IMR-90 (cell line): ENCODE measurements around the gene TLL1. TPM values are rescaled to one million over a fixed set of nuclear protein-coding genes. Genes with fewer than 3 reads are reported as not detected.

Source experiments
- ATAC-seq: fragments of 200-7000 bp; cut with Tn5 transposase; 2 replicates; pipeline ENCODE4 v1.9.1; 2020; ENCODE audit warnings: low read depth, mild to moderate bottlenecking, moderate library complexity
- BruUV-seq: library from RNA; stranded (reverse); fragments of 400-500 nt; replicated peaks from 2 replicates; lab custom pipeline; 2021; lab: Mats Ljungman, UMichigan
- CTCF ChIA-PET: fragments of 300-600 bp; formaldehyde crosslinking; extraction: SDS; loops from one replicate; lab custom pipeline; 2021; ENCODE audit warnings: antibody characterized with exemption; lab: Yijun Ruan, JAX
- POLR2A ChIA-PET: fragments of 300-600 bp; sonication (Branson Sonifier 250); formaldehyde crosslinking; loops from one replicate; lab custom pipeline; 2022; ENCODE audit warnings: antibody characterized with exemption; ENCODE audit not compliant: unreplicated experiment; lab: Charles Lee
- DNase-seq: peaks from one replicate; pipeline ENCODE4 v3.0.0; 2013
- H2AFZ ChIP-seq: replicated peaks from 2 replicates; pipeline ENCODE3; 2013; ENCODE audit warnings: low read length, mild to moderate bottlenecking; ENCODE audit not compliant: poor library complexity
- H2AK5ac ChIP-seq: 2 replicates; pipeline ENCODE4 v1.6.1; 2013; ENCODE audit warnings: low read depth, low read length, inconsistent platforms
- H2AK9ac ChIP-seq: replicated peaks from 2 replicates; pipeline ENCODE3; 2013; ENCODE audit warnings: mild to moderate bottlenecking, low read depth, low read length, moderate library complexity; ENCODE audit not compliant: poor library complexity
- H2BK120ac ChIP-seq: 2 replicates; pipeline ENCODE4 v1.6.1; 2013; ENCODE audit warnings: low read depth, low read length, inconsistent platforms
- H2BK15ac ChIP-seq: 3 replicates; pipeline ENCODE4 v1.6.1; 2013; ENCODE audit warnings: low read depth, low read length, inconsistent platforms
- H2BK20ac ChIP-seq: 2 replicates; pipeline ENCODE4 v1.6.1; 2013; ENCODE audit warnings: low read depth, mild to moderate bottlenecking, inconsistent platforms, low read length, moderate library complexity
- H2BK5ac ChIP-seq: 2 replicates; pipeline ENCODE4 v1.6.1; 2013; ENCODE audit warnings: mild to moderate bottlenecking, low read depth, low read length, inconsistent platforms; ENCODE audit not compliant: poor library complexity, severe bottlenecking
- H3K14ac ChIP-seq: replicated peaks from 2 replicates; pipeline ENCODE4 v1.6.1; 2013; ENCODE audit warnings: low read depth, low read length, inconsistent platforms
- H3K18ac ChIP-seq: 2 replicates; pipeline ENCODE4 v1.6.1; 2013; ENCODE audit warnings: low read depth, low read length, control low read depth
- H3K23ac ChIP-seq: 2 replicates; pipeline ENCODE4 v1.6.1; 2013; ENCODE audit warnings: low read depth, low read length, inconsistent platforms
- H3K27ac ChIP-seq: 2 replicates; pipeline ENCODE4 v1.5.1; 2013; ENCODE audit warnings: mild to moderate bottlenecking, control low read depth, low read length; ENCODE audit not compliant: insufficient read depth
- H3K27me3 ChIP-seq: 2 replicates; pipeline ENCODE4 v1.6.1; 2013; ENCODE audit warnings: low read length; ENCODE audit not compliant: control insufficient read depth, insufficient read depth
- H3K36me3 ChIP-seq: 2 replicates; pipeline ENCODE4 v1.6.1; 2013; ENCODE audit warnings: low read length, mixed read lengths; ENCODE audit not compliant: control insufficient read depth, insufficient read depth
- H3K4ac ChIP-seq: 2 replicates; pipeline ENCODE4 v1.6.1; 2013; ENCODE audit warnings: low read depth, low read length, inconsistent platforms
- H3K4me1 ChIP-seq: 2 replicates; pipeline ENCODE4 v1.6.1; 2013; ENCODE audit warnings: low read length, mixed read lengths; ENCODE audit not compliant: control insufficient read depth, insufficient read depth
- H3K4me2 ChIP-seq: 2 replicates; pipeline ENCODE4 v1.6.1; 2013; ENCODE audit warnings: low read depth, mild to moderate bottlenecking, control low read depth, low read length, moderate library complexity
- H3K4me3 ChIP-seq: 2 replicates; pipeline ENCODE4 v1.5.1; 2013; ENCODE audit warnings: low read depth, mild to moderate bottlenecking, control low read depth, low read length, moderate library complexity; ENCODE audit not compliant: insufficient read depth
- H3K56ac ChIP-seq: 2 replicates; pipeline ENCODE4 v1.6.1; 2013; ENCODE audit warnings: low read length, inconsistent platforms; ENCODE audit not compliant: insufficient read depth; ENCODE audit errors: extremely low read depth
- H3K79me1 ChIP-seq, 2 experiments: 2 replicates each; pipeline ENCODE4 v1.6.1; 2013; ENCODE audit warnings: low read length in 2 of 2, inconsistent platforms in 1 of 2, low read depth in 1 of 2
- H3K9ac ChIP-seq: 2 replicates; pipeline ENCODE4 v1.6.1; 2013; ENCODE audit warnings: low read depth, low read length, control low read depth
- H3K9me1 ChIP-seq: 2 replicates; pipeline ENCODE4 v1.6.1; 2013; ENCODE audit warnings: low read length, inconsistent platforms; ENCODE audit not compliant: insufficient read depth
- H3K9me3 ChIP-seq: 2 replicates; pipeline ENCODE4 v1.6.1; 2013; ENCODE audit warnings: low read length; ENCODE audit not compliant: control insufficient read depth, insufficient read depth
- H4K20me1 ChIP-seq: 2 replicates; pipeline ENCODE4 v1.6.1; 2013; ENCODE audit warnings: low read length, inconsistent platforms; ENCODE audit not compliant: insufficient read depth
- H4K5ac ChIP-seq: 2 replicates; pipeline ENCODE4 v1.6.1; 2013; ENCODE audit warnings: mild to moderate bottlenecking, low read depth, low read length, control low read depth
- H4K8ac ChIP-seq, 2 experiments: 2 replicates each; pipeline ENCODE4 v1.6.1; 2013; ENCODE audit warnings: low read depth in 2 of 2, low read length in 2 of 2, control low read depth in 1 of 2, inconsistent platforms in 1 of 2
- H4K91ac ChIP-seq: 2 replicates; pipeline ENCODE4 v1.6.1; 2013; ENCODE audit warnings: low read depth, low read length, inconsistent platforms; ENCODE audit not compliant: insufficient read depth
- CEBPB ChIP-seq: IDR thresholded peaks from 2 replicates; pipeline ENCODE4 v1.6.1; 2012; ENCODE audit warnings: low read depth, low read length, improper control_type of control experiment
- CHD1 ChIP-seq: IDR thresholded peaks from 2 replicates; pipeline ENCODE4 v1.6.1; 2012; ENCODE audit warnings: low read depth, low read length, improper control_type of control experiment
- CTCF ChIP-seq: conservative IDR thresholded peaks from 2 replicates; pipeline ENCODE4 v1.5.1; 2012; ENCODE audit warnings: mild to moderate bottlenecking, low read depth, low read length, improper control_type of control experiment
- FOS ChIP-seq: fragments of 150-350 bp; IDR thresholded peaks from 2 replicates; pipeline ENCODE4 v1.6.1; 2016; ENCODE audit warnings: low read depth, low read length
- MAFK ChIP-seq: IDR thresholded peaks from 2 replicates; pipeline ENCODE4 v1.6.1; 2012; ENCODE audit warnings: low read depth, low read length, improper control_type of control experiment
- MAZ ChIP-seq: IDR thresholded peaks from 2 replicates; pipeline ENCODE4 v1.6.1; 2012; ENCODE audit warnings: low read depth, mild to moderate bottlenecking, low read length, improper control_type of control experiment, moderate library complexity, borderline replicate concordance
- MXI1 ChIP-seq: IDR thresholded peaks from 2 replicates; pipeline ENCODE4 v1.6.1; 2012; ENCODE audit warnings: low read depth, mild to moderate bottlenecking, low read length, moderate library complexity, borderline replicate concordance
- NFE2L2 ChIP-seq: fragments of 150-350 bp; IDR thresholded peaks from 2 replicates; pipeline ENCODE4 v1.6.1; 2016; ENCODE audit warnings: low read depth, mild to moderate bottlenecking, low read length
- POLR2A ChIP-seq: IDR thresholded peaks from 2 replicates; pipeline ENCODE4 v1.6.1; 2012; ENCODE audit warnings: mild to moderate bottlenecking, low read depth, low read length
- RAD21 ChIP-seq: IDR thresholded peaks from 2 replicates; pipeline ENCODE4 v1.6.1; 2012; ENCODE audit warnings: low read length, improper control_type of control experiment
- RCOR1 ChIP-seq: IDR thresholded peaks from 2 replicates; pipeline ENCODE4 v1.6.1; 2012; ENCODE audit warnings: mild to moderate bottlenecking, low read length, improper control_type of control experiment; ENCODE audit not compliant: insufficient replicate concordance
- RFX5 ChIP-seq: IDR thresholded peaks from 2 replicates; pipeline ENCODE4 v1.8.0; 2012; ENCODE audit warnings: low read depth, mild to moderate bottlenecking, low read length, moderate library complexity
- SMC3 ChIP-seq: fragments of 150-350 bp; IDR thresholded peaks from 2 replicates; pipeline ENCODE4 v1.6.1; 2016; ENCODE audit warnings: low read depth, mild to moderate bottlenecking, antibody characterized with exemption, low read length, moderate library complexity
- USF2 ChIP-seq: fragments of 150-350 bp; IDR thresholded peaks from 2 replicates; pipeline ENCODE4 v1.6.1; 2017; ENCODE audit warnings: mild to moderate bottlenecking, antibody characterized with exemption, low read length, low read depth
- WGBS, 2 experiments: methylation state at CpG; one replicate each; pipeline versions ENCODE4 v1.1.5 to v1.1.7; 2013; ENCODE audit warnings: missing lambda C conversion rate in 2 of 2; ENCODE audit not compliant: insufficient read length in 1 of 2; ENCODE audit errors: extremely low coverage in 2 of 2; 5-methylcytosine and 5-hydroxymethylcytosine counted together
- dilution Hi-C: fragments of 300-500 bp; cut with HindIII; formaldehyde crosslinking; loops from one replicate; pipeline ENCODE4 v1.14.3; 2018; ENCODE audit warnings: low sequenced_read_pairs; ENCODE audit not compliant: unreplicated experiment
- in situ Hi-C: fragments of 300-500 bp; cut with MboI; formaldehyde crosslinking; loops from 3 replicates; pipeline ENCODE4 v1.14.3; 2019; ENCODE audit warnings: low sequenced_read_pairs, inconsistent platforms, mixed read lengths
- intact Hi-C: fragments of 100-400 bp; cut with micrococcal nuclease; formaldehyde crosslinking; loops from 2 replicates; pipeline ENCODE4 v1.10.0; 2022
- polyA plus RNA-seq, 3 experiments: library from polyadenylated mRNA; depleted of rRNA; stranded (reverse); fragments of >200 nt; gene quantifications; 2 replicates each; pipeline ENCODE4 v1.2.3, GENCODE V29; 2012; ENCODE audit warnings: low replicate concordance in 1 of 3
- total RNA-seq: library from RNA; depleted of rRNA; stranded (reverse); fragments of >200 nt; gene quantifications from 2 replicates; pipeline ENCODE4 v1.2.3, GENCODE V29; 2012

The TLL1 gene
- total and polyA plus RNA-seq, 2 of the 4 experiments (the other 2 are of a cell fraction): not detected

GRCh38 chr4:165872461-165873297, at the start of gene TLL1 (continued):
- TF ChIP-seq RCOR1: no peak
- no peak for TF ChIP-seq RAD21
- no peak for TF ChIP-seq NFE2L2

- no peak overlapping the region for H3K4me2 ChIP-seq
- BruUV-seq: no TSS peak
- ChIA-PET POLR2A (no interaction called here), CTCF (no interaction called here)
- no peak overlapping the region for H3K14ac ChIP-seq
- no peak overlapping the region for H3K4me3 ChIP-seq
- no peak overlapping the region for H3K9ac ChIP-seq
- no peaks in the 10 kb centered on the region for H3K9me1 ChIP-seq
- no peaks in the 10 kb centered on the region for H3K4me1 ChIP-seq
- no CpG with 5 or more reads among the region's 1 CpG for WGBS, 2 experiments
- no peak overlapping the region for H2BK120ac ChIP-seq
- no peak overlapping the region for H3K27ac ChIP-seq
- H4K5ac ChIP-seq: no peak overlapping the region
- H3K9me3 ChIP-seq: peaks cover 2% of the 10 kb centered on the region; the same call in 1 of the 2 replicates
- dilution Hi-C loops (no loop called here), in situ Hi-C loops (no loop called here), intact Hi-C loops (no loop called here)
- H3K23ac ChIP-seq: no peak overlapping the region
- no peak overlapping the region for H2BK15ac ChIP-seq
- ATAC-seq: no peak
- no peak overlapping the region for H4K91ac ChIP-seq
- H3K56ac ChIP-seq: no peak overlapping the region
- no peak overlapping the region for H4K8ac ChIP-seq
- H2AK9ac ChIP-seq: no peak overlapping the region
- no peaks in the 10 kb centered on the region for H3K79me1 ChIP-seq
- DNase-seq: no peak
- H3K4ac ChIP-seq: no peak overlapping the region
- no peak overlapping the region for H2BK5ac ChIP-seq
- no peaks in the 10 kb centered on the region for H3K36me3 ChIP-seq
- H2BK20ac ChIP-seq: no peak overlapping the region
- no peak overlapping the region for H3K18ac ChIP-seq
- H2AK5ac ChIP-seq: no peak overlapping the region
- H3K27me3 ChIP-seq: no peaks in the 10 kb centered on the region
- no peaks in the 10 kb centered on the region for H4K20me1 ChIP-seq
- no peak overlapping the region for H2AFZ ChIP-seq
- TF ChIP-seq USF2 (no peak), RFX5 (no peak), MXI1 (no peak), RCOR1 (no peak), POLR2A (no peak), RAD21 (no peak), FOS (no peak), SMC3 (no peak), MAZ (no peak), MAFK (no peak), CHD1 (no peak), CTCF (no peak), CEBPB (no peak)
These were observed 46.9 kb upstream of the TLL1 start for GRCh38 chr4:165826166-165826565.
